ENCODE data around the gene CIB2.

Gene CIB2

GRCh38 chr15:78110916-78111475 is 20.2 kb downstream of the CIB2 start:
- Histone ChIP-seq H3K9me3 (ENCODE audit: insufficient read depth, low read length) (no peaks in the 10 kb centered on the region), H3K9ac (ENCODE audit: low read length) (no peak overlapping the region), H2AFZ (ENCODE audit: low read depth, low read length) (no peak overlapping the region), H4K20me1 (ENCODE audit: insufficient read depth, low read length) (no peaks in the 10 kb centered on the region), H3K36me3 (replicated peaks; ENCODE audit: low read depth, low read length) (no peaks in the 10 kb centered on the region), H3K4me3 (ENCODE audit: low read length) (no peak overlapping the region), H3K4me2 (ENCODE audit: low read length) (no peak overlapping the region), H3K79me2 (ENCODE audit: low read length) (no peaks in the 10 kb centered on the region), H3K4me1 (ENCODE audit: low read length) (peaks cover 3% of the 10 kb centered on the region), H3K27me3 (ENCODE audit: low read depth, low read length) (no peaks in the 10 kb centered on the region), H3K27ac (ENCODE audit: low read length) (no peak overlapping the region)
- no peak for TF ChIP-seq EZH2phosphoT487 (IDR thresholded peaks at IDR 0.05; ENCODE audit: low read depth)

GRCh38 chr15:78110096-78110495 is 21.1 kb downstream of the CIB2 start:
- Histone ChIP-seq H3K79me2 (ENCODE audit: low read length) (no peaks in the 10 kb centered on the region), H3K27me3 (ENCODE audit: low read depth, low read length) (no peaks in the 10 kb centered on the region), H3K4me2 (ENCODE audit: low read length) (no peak overlapping the region), H3K9ac (ENCODE audit: low read length) (no peak overlapping the region), H3K27ac (ENCODE audit: low read length) (no peak overlapping the region), H3K4me3 (ENCODE audit: low read length) (no peak overlapping the region), H2AFZ (ENCODE audit: low read depth, low read length) (no peak overlapping the region), H3K4me1 (ENCODE audit: low read length) (peaks cover 3% of the 10 kb centered on the region), H3K36me3 (replicated peaks; ENCODE audit: low read depth, low read length) (no peaks in the 10 kb centered on the region), H4K20me1 (ENCODE audit: insufficient read depth, low read length) (no peaks in the 10 kb centered on the region), H3K9me3 (ENCODE audit: insufficient read depth, low read length) (no peaks in the 10 kb centered on the region)
- TF ChIP-seq EZH2phosphoT487 (IDR thresholded peaks at IDR 0.05; ENCODE audit: low read depth) (no peak), CTCF (IDR thresholded peaks at IDR 0.05; ENCODE audit: low read depth, low read length) (no peak)

- Histone ChIP-seq H4K20me1 (ENCODE audit: insufficient read depth, low read length) (no peaks in the 10 kb centered on the region), H2AFZ (ENCODE audit: low read depth, low read length) (no peak overlapping the region), H3K27ac (ENCODE audit: low read length) (no peak overlapping the region), H3K9me3 (ENCODE audit: insufficient read depth, low read length) (no peaks in the 10 kb centered on the region), H3K9ac (ENCODE audit: low read length) (no peak overlapping the region), H3K36me3 (replicated peaks; ENCODE audit: low read depth, low read length) (no peaks in the 10 kb centered on the region), H3K79me2 (ENCODE audit: low read length) (no peaks in the 10 kb centered on the region), H3K4me2 (ENCODE audit: low read length) (no peak overlapping the region), H3K27me3 (ENCODE audit: low read depth, low read length) (no peaks in the 10 kb centered on the region), H3K4me3 (ENCODE audit: low read length) (no peak overlapping the region), H3K4me1 (ENCODE audit: low read length) (peaks cover 3% of the 10 kb centered on the region)
- TF ChIP-seq EZH2phosphoT487 (IDR thresholded peaks at IDR 0.05; ENCODE audit: low read depth), result no peak
- no peak for TF ChIP-seq CTCF (IDR thresholded peaks at IDR 0.05; ENCODE audit: low read depth, low read length)
Measured at GRCh38 chr15:78109156-78109555, 22.1 kb downstream of the CIB2 start.

GRCh38 chr15:78108300-78109084 is 22.8 kb downstream of the CIB2 start:
- Histone ChIP-seq H3K9ac (ENCODE audit: low read length) (no peak overlapping the region), H3K4me3 (ENCODE audit: low read length) (no peak overlapping the region), H3K79me2 (ENCODE audit: low read length) (no peaks in the 10 kb centered on the region), H3K9me3 (ENCODE audit: insufficient read depth, low read length) (no peaks in the 10 kb centered on the region), H4K20me1 (ENCODE audit: insufficient read depth, low read length) (no peaks in the 10 kb centered on the region), H2AFZ (ENCODE audit: low read depth, low read length) (no peak overlapping the region), H3K4me2 (ENCODE audit: low read length) (no peak overlapping the region), H3K4me1 (ENCODE audit: low read length) (no peaks in the 10 kb centered on the region; the same call in 1 of the 2 replicates), H3K27me3 (ENCODE audit: low read depth, low read length) (no peaks in the 10 kb centered on the region), H3K36me3 (replicated peaks; ENCODE audit: low read depth, low read length) (no peaks in the 10 kb centered on the region), H3K27ac (ENCODE audit: low read length) (no peak overlapping the region)
- no peak for TF ChIP-seq EZH2phosphoT487 (IDR thresholded peaks at IDR 0.05; ENCODE audit: low read depth)
- TF ChIP-seq CTCF (IDR thresholded peaks at IDR 0.05; ENCODE audit: low read depth, low read length), result peak; percentile 98
